ENCODE measurements around the gene PREX1.

- TF ChIP-seq CTCF (IDR thresholded peaks at IDR 0.05) (no peak), POLR2A (IDR thresholded peaks at IDR 0.05) (no peak)
Measured at GRCh38 chr20:48600470-48600945, 227.3 kb downstream of the PREX1 start.
